ENCODE results near the gene ZNF286A. TPM values are rescaled to one million over a fixed set of nuclear protein-coding genes. Genes with fewer than 3 reads are reported as not detected.
"Not testable (repeated sequence)": the region's sequence is repeated elsewhere in the genome, so short reads cannot be mapped to it uniquely, and the experiment has no call there.

The ZNF286A gene
- total and polyA plus RNA-seq, 10 donors, result 4.0 to 24.9 (median 16.1) TPM

DNA sequence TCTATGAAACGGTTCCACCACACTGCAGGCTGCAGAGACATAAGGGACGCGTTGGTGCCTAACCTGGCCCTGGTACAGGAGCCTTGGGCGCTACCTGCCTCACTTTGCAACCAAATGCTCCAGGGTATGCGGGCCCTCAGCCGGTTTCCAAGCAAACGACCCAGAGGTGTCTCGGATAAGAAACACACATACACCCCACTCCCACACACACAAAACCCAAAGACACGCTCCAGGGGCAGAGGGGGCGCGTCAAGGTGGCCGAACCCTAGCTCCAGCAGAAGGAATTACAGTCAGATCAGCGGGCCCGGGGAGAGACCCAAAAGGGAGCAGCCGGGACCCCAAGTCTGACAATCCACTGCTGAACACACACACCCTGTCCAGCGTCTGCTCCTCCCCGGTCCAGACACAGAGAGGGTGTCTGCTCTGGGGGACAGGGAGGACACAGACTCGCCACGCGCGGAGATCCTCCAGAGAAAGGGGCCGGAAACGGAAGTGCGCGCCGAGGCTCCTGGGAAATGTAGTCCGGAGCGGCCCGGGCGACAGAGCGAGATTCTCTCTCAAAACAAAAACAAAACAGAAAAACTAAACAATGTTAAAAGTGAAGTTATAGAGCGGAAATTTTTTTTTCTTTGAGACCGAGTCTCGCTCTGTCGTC, 15.6 kb upstream of the ZNF286A start, which contains the start of gene TRIM16:
Gene TRIM16, minus strand, starts transcription at position 488 of the 655 bp plus-strand sequence. CDS start 32,702 bp downstream, outside the sequence.
- peak within 1 kb of the TSS; percentile 30 to 78 (median 52) for H3K4me3 ChIP-seq
- peaks cover 0 to 20% (median 7%) of the 10 kb centered on the region in 6 donors for H3K4me1 ChIP-seq
- WGBS, 5 donors, result 1 to 3% (median 2%) methylated on average over 24 to 34 of the region's 35 CpGs
- H3K36me3 ChIP-seq; H3K9me3 ChIP-seq; intact Hi-C loops (cut with DNase I; ENCODE audit: low total_unique reads); H3K27me3 ChIP-seq (replicated peaks in 1 of 7): not testable (repeated sequence)
- TF ChIP-seq, protein P1, sequence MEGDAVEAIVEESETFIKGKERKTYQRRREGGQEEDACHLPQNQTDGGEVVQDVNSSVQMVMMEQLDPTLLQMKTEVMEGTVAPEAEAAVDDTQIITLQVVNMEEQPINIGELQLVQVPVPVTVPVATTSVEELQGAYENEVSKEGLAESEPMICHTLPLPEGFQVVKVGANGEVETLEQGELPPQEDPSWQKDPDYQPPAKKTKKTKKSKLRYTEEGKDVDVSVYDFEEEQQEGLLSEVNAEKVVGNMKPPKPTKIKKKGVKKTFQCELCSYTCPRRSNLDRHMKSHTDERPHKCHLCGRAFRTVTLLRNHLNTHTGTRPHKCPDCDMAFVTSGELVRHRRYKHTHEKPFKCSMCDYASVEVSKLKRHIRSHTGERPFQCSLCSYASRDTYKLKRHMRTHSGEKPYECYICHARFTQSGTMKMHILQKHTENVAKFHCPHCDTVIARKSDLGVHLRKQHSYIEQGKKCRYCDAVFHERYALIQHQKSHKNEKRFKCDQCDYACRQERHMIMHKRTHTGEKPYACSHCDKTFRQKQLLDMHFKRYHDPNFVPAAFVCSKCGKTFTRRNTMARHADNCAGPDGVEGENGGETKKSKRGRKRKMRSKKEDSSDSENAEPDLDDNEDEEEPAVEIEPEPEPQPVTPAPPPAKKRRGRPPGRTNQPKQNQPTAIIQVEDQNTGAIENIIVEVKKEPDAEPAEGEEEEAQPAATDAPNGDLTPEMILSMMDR (IDR thresholded peaks at IDR 0.05 in 8 of 11, conservative IDR thresholded peaks at IDR 0.05 in 3 of 11), result peak in 1 of 11 experiments; percentile 38
- TF ChIP-seq POLR2AphosphoS5 (IDR thresholded peaks at IDR 0.05), result peak; percentile 64 to 90 (median 74)
- H3K27ac ChIP-seq, result peak within 1 kb of the TSS in 7 of 8 donors; percentile 4 to 78 (median 74)
- peak; percentile 95 for DNase-seq

DNA sequence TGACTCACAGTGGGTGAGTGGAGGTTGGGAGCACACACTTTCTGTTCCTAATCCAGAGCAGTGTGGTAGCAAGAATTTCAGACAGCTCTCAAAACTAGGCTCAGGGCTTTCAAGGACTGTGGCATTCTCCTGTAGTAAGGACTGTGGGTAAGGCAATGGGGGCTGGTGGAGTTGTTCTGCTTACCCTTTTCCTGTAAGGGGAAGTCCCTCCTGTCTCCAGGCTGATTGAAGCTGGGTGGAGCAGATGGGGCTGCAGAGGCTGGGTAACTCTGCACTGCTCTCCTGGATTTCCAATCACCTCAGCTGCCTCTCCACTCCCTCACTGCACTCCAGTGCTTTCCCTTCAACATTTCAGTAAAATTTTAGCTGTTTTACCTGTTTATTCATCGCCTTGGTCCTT, 12.1 kb upstream of the ZNF286A start:
- H3K27ac ChIP-seq; DNase-seq; H3K4me3 ChIP-seq; H3K27me3 ChIP-seq (replicated peaks in 1 of 7); H3K36me3 ChIP-seq; intact Hi-C loops (cut with DNase I; ENCODE audit: low total_unique reads); H3K9me3 ChIP-seq: not testable (repeated sequence)
- WGBS, 5 donors, result 78 to 95% (median 94%) methylated on average over 1 of the region's 1 CpG
- H3K4me1 ChIP-seq, result peaks cover 0 to 18% (median 7%) of the 10 kb centered on the region in 6 donors

DNA sequence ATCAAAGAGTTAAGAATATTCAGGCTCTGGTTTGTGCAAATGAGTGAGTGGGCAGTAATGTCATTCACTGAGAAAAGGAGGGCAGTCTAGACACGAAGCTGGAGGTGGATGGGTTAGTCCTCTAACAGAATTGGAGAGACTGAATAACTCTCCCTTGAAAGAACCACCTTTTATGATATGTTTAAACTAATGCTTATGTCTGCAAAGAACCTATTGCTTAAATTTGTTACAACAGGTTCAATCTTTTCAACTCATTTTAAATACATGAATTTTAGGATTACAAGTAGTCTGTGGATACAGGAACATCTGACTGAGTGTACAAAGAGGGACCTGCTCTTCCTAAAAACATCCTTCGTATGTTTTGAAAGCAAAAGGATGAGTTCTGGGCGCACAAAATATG, 585 bp upstream of the ZNF286A start:
- peak overlapping the region in 6 of 8 donors; percentile 39 to 79 (median 76) for H3K27ac ChIP-seq
- DNase-seq; H3K36me3 ChIP-seq; H3K9me3 ChIP-seq; H3K27me3 ChIP-seq (replicated peaks in 1 of 7); H3K4me1 ChIP-seq; intact Hi-C loops (cut with DNase I; ENCODE audit: low total_unique reads): not testable (repeated sequence)
- peak overlapping the region; percentile 41 to 76 (median 48) for H3K4me3 ChIP-seq
- 0 to 11% (median 8%) methylated on average over 1 to 3 of the region's 3 CpGs for WGBS, 5 donors

DNA sequence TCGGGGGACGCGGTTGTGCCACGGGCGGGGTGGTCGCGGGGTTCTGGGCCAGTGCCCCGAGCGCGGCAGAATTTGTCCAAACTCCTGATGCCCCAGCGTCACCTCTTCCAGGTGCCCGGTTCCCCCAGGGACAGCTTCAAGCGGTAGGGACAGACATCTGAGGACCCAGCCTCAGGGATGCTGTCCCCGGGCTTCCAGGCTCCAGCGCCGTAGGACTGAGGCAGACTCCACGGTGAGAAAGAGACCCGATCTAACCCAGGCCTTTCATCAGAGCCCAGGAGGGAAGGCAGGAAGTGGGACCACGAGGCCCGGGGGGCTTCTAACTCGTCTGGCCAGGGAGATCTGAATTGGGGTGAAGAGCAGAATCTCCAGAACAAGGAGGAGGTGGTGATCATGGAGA, 385 bp downstream of the ZNF286A start:
- H3K9me3 ChIP-seq; intact Hi-C loops (cut with DNase I; ENCODE audit: low total_unique reads); H3K4me1 ChIP-seq; DNase-seq; H3K27me3 ChIP-seq (replicated peaks in 1 of 7): not testable (repeated sequence)
- Histone ChIP-seq H3K4me3 (peak overlapping the region; percentile 41 to 76 (median 48)), H3K36me3 (peaks cover 0 to 17% (median 4%) of the 10 kb centered on the region in 6 donors), H3K27ac (peak overlapping the region in 6 of 8 donors; percentile 39 to 79 (median 76))
- 0 to 7% (median 2%) methylated on average over 3 to 13 of the region's 21 CpGs; no CpG with 5 or more reads in 2 of the 5 donors for WGBS, 5 donors

DNA sequence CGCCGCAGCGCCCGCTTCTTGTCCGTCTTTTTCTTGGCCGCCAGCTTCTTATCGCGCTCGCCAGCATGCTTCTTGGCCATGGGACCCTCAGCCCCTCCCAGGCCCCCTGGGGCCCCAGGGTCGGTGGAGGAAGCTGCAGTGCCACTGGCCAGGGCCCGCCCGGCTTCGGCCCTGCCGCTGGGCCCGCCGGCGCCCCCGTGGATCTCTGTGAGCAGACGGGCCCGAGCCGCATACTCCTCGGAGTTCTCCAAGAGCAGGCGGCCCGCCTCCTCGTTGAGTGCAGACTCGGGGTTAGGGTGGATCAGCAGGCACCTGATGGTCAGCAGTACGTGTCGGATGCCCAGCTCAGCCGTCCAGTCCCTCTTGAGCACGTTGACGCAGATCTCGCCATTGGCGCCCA, 4.7 kb downstream of the ZNF286A start:
- Histone ChIP-seq H3K36me3 (peaks cover 10 to 60% (median 37%) of the 10 kb centered on the region in 6 donors), H3K9me3 (peaks cover 5 to 52% (median 44%) of the 10 kb centered on the region in 8 donors)
- H3K27ac ChIP-seq; H3K4me1 ChIP-seq; DNase-seq; intact Hi-C loops (cut with DNase I; ENCODE audit: low total_unique reads); H3K4me3 ChIP-seq; H3K27me3 ChIP-seq (replicated peaks in 1 of 7): not testable (repeated sequence)
- WGBS, 5 donors, result 96 to 99% (median 98%) methylated on average over 16 to 28 of the region's 33 CpGs

DNA sequence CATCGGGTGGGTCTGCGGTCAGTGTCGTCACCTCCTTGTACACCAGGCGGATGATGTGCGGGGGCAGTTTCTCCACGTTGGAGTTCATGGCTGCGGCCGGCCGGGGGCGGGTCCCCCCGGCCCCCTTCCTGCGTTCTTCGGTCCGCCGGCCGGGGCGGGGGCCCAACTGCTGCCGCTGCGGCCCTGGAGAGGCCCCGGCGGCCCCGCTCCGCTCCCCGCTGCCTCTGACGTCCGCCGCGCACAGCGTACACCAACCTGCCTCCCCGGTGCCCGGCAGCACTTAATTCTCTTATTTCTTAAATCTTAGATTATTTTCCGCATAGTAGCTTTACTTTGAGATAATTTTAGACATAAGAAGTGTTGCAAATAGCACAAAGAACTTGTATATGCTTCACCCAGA, 5.3 kb downstream of the ZNF286A start:
- H3K36me3 ChIP-seq, result peaks cover 10 to 65% (median 37%) of the 10 kb centered on the region in 6 donors
- H3K27ac ChIP-seq; H3K4me1 ChIP-seq; DNase-seq; H3K4me3 ChIP-seq; H3K27me3 ChIP-seq (replicated peaks in 1 of 7); intact Hi-C loops (cut with DNase I; ENCODE audit: low total_unique reads): not testable (repeated sequence)
- WGBS, 5 donors, result 97 to 99% (median 98%) methylated on average over 19 to 32 of the region's 32 CpGs
- peaks cover 5 to 55% (median 49%) of the 10 kb centered on the region in 8 donors for H3K9me3 ChIP-seq

DNA sequence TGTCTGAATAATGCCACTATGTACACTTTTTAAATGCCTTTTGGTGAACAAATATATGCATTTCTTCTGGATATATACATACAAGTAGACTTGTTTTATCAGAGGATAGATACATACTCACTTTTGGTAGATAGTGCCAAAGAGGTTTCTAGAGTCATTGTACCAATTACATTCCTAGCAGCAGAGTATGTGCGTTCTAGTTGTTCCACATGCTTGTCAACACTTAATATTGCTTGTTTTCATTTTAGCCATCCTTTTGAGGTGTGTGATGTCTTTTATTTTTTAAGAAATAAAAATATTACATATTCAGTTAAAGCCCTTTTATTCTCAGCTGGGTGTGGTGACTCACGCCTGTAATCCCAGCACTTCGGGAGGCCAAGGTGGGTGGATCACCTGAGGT, 9.3 kb downstream of the ZNF286A start:
- Histone ChIP-seq H3K9me3 (peaks cover 5 to 90% (median 82%) of the 10 kb centered on the region in 8 donors), H3K36me3 (peaks cover 10 to 93% (median 47%) of the 10 kb centered on the region in 6 donors)
- H3K27ac ChIP-seq; intact Hi-C loops (cut with DNase I; ENCODE audit: low total_unique reads); H3K4me3 ChIP-seq; DNase-seq; H3K27me3 ChIP-seq (replicated peaks in 1 of 7); H3K4me1 ChIP-seq: not testable (repeated sequence)
- WGBS, 5 donors, result 69 to 100% (median 92%) methylated on average over 3 of the region's 3 CpGs

DNA sequence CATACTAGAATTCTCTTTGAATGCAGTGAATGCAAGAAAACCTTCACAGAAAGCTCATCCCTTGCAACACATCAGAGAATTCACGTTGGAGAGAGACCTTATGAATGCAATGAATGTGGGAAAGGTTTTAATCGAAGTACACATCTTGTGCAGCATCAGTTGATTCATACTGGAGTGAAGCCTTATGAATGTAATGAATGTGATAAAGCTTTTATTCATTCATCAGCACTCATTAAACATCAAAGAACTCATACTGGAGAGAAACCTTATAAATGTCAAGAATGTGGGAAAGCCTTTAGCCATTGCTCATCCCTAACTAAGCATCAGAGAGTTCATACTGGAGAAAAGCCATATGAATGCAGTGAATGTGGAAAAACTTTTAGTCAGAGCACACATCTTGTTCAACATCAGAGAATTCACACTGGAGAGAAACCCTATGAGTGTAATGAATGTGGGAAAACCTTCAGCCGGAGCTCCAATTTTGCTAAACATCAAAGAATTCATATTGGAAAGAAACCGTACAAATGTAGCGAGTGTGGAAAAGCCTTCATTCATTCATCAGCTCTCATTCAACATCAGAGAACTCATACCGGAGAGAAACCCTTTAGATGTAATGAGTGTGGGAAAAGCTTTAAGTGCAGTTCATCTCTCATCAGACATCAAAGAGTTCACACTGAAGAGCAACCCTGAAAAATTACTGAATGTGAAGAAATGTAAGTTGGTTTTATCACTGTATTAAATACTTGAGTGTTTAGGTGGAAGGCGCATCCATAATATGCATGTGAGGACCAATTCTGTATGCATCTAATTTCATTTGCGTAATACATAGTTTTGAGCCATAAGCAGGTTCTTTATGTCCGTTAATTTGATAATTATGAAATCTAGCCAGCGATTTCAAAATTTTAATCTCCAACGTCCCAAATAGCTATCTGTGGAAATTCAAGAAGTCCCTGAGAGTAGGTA, 17.3 kb downstream of the ZNF286A start:
- peaks cover 0 to 46% (median 9%) of the 10 kb centered on the region in 6 donors for H3K36me3 ChIP-seq
- H3K27me3 ChIP-seq (replicated peaks in 1 of 7); H3K27ac ChIP-seq; H3K4me1 ChIP-seq; H3K4me3 ChIP-seq; DNase-seq; intact Hi-C loops (cut with DNase I; ENCODE audit: low total_unique reads): not testable (repeated sequence)
- peaks cover 6 to 87% (median 78%) of the 10 kb centered on the region in 8 donors for H3K9me3 ChIP-seq
- WGBS, 5 donors, result 91 to 97% (median 96%) methylated on average over 9 to 11 of the region's 11 CpGs

DNA sequence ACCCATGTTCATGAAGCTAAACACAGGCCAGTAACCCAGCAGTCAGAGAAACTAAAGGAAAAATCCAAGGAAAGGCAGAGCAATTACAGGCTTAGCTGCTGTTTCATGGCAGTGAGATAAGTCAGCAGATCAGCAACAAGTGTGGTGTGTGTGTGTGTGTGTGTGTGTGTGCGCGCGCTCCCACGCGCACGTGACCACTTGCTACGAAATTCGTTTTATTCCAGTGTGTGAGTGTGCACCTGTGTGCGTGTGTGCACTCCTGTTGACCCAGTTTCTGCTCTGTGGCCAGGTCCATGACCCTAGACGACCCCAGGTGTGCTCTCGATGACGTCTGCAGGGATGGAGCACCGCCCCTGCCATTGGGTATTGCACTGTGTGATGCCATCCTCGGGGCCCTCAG, 31.0 kb downstream of the ZNF286A start:
- 76 to 96% (median 92%) methylated on average over 3 to 13 of the region's 14 CpGs for WGBS, 5 donors
- intact Hi-C loops (cut with DNase I; ENCODE audit: low total_unique reads); H3K27me3 ChIP-seq (replicated peaks in 1 of 7); DNase-seq; H3K36me3 ChIP-seq; H3K27ac ChIP-seq; H3K4me1 ChIP-seq; H3K4me3 ChIP-seq: not testable (repeated sequence)
- peaks cover 0 to 29% (median 11%) of the 10 kb centered on the region in 8 donors for H3K9me3 ChIP-seq

All from spleen (tissue), 11 donors.